Measurements from ENCODE around the gene NEBL. TPM values are rescaled to one million over a fixed set of nuclear protein-coding genes. Genes with fewer than 3 reads are reported as not detected.

The NEBL gene
- total and polyA plus RNA-seq, 2 of the 4 experiments (the other 2 are of a cell fraction), result under 0.01 TPM

GRCh38 chr10:20870834-20871233 lies 26.3 kb downstream of the NEBL start:
- intact Hi-C loops (cut with micrococcal nuclease), result no loop called here
- Histone ChIP-seq H4K20me1 (ENCODE audit: insufficient read depth, low read length) (no peaks in the 10 kb centered on the region), H3K4ac (ENCODE audit: low read depth, low read length) (no peak overlapping the region), H3K4me3 (ENCODE audit: insufficient read depth, low read depth, low read length) (no peak overlapping the region), H2AK9ac (replicated peaks; ENCODE audit: low read depth, low read length, poor library complexity) (no peak overlapping the region), H2BK20ac (ENCODE audit: low read depth, low read length) (no peak overlapping the region), H2AFZ (replicated peaks; ENCODE audit: low read length, poor library complexity) (no peak overlapping the region), H3K23ac (ENCODE audit: low read depth, low read length) (no peak overlapping the region), H3K18ac (ENCODE audit: low read depth, low read length) (no peak overlapping the region), H2BK120ac (ENCODE audit: low read depth, low read length) (no peak overlapping the region), H3K4me2 (ENCODE audit: low read depth, low read length) (no peak overlapping the region), H3K4me1 (ENCODE audit: control insufficient read depth, insufficient read depth, low read length) (no peaks in the 10 kb centered on the region), H4K91ac (ENCODE audit: insufficient read depth, low read depth, low read length) (no peak overlapping the region), H3K79me1 (ENCODE audit: low read depth in 1 of 2, low read length in 2 of 2) (no peaks in the 10 kb centered on the region), H3K27ac (ENCODE audit: insufficient read depth, low read length) (no peak overlapping the region), H3K9ac (ENCODE audit: low read depth, low read length) (no peak overlapping the region), H4K5ac (ENCODE audit: low read depth, low read length) (no peak overlapping the region), H3K27me3 (ENCODE audit: control insufficient read depth, insufficient read depth, low read length) (no peaks in the 10 kb centered on the region), H2BK5ac (ENCODE audit: low read depth, low read length, poor library complexity, severe bottlenecking) (no peak overlapping the region), H3K14ac (replicated peaks; ENCODE audit: low read depth, low read length) (no peak overlapping the region), H3K56ac (ENCODE audit: extremely low read depth, insufficient read depth, low read length) (no peak overlapping the region), H3K9me3 (ENCODE audit: control insufficient read depth, insufficient read depth, low read length) (0 out of 2 replicates have a peak, but pooled peaks cover 2% of the 10 kb centered on the region), H4K8ac (ENCODE audit: low read depth in 2 of 2, low read length in 2 of 2) (no peak overlapping the region), H2BK15ac (ENCODE audit: low read depth, low read length) (no peak overlapping the region), H3K9me1 (ENCODE audit: insufficient read depth, low read length) (no peaks in the 10 kb centered on the region), H2AK5ac (ENCODE audit: low read depth, low read length) (no peak overlapping the region), H3K36me3 (ENCODE audit: control insufficient read depth, insufficient read depth, low read length) (no peaks in the 10 kb centered on the region)
- in situ Hi-C loops (cut with MboI; ENCODE audit: low sequenced_read_pairs), result no loop called here
- CTCF ChIA-PET, result no interaction called here
- WGBS, 2 experiments (ENCODE audit: extremely low coverage in 2 of 2, insufficient read length in 1 of 2), result 0% methylated on average over 2 of the region's 3 CpGs; no CpG with 5 or more reads in 1 of the 2 experiments
- DNase-seq (no peak), ATAC-seq (ENCODE audit: low read depth) (no peak)
- POLR2A ChIA-PET (ENCODE audit: unreplicated experiment), result no interaction called here
- BruUV-seq (replicated peaks), result no TSS peak
- TF ChIP-seq RAD21 (IDR thresholded peaks at IDR 0.05; ENCODE audit: low read length) (no peak), CEBPB (IDR thresholded peaks at IDR 0.05; ENCODE audit: low read depth, low read length) (no peak), CHD1 (IDR thresholded peaks at IDR 0.05; ENCODE audit: low read depth, low read length) (no peak), ELK1 (IDR thresholded peaks at IDR 0.05; ENCODE audit: borderline replicate concordance, low read depth, low read length) (no peak), MAFK (IDR thresholded peaks at IDR 0.05; ENCODE audit: low read depth, low read length) (no peak), FOS (IDR thresholded peaks at IDR 0.05; ENCODE audit: low read depth, low read length) (no peak), CTCF (conservative IDR thresholded peaks at IDR 0.05; ENCODE audit: low read depth, low read length) (no peak), NFE2L2 (IDR thresholded peaks at IDR 0.05; ENCODE audit: low read depth, low read length) (no peak), POLR2A (IDR thresholded peaks at IDR 0.05; ENCODE audit: low read depth, low read length) (no peak), USF2 (IDR thresholded peaks at IDR 0.05; ENCODE audit: low read depth, low read length) (no peak), BHLHE40 (IDR thresholded peaks at IDR 0.05; ENCODE audit: low read depth, low read length) (no peak), RCOR1 (IDR thresholded peaks at IDR 0.05; ENCODE audit: insufficient replicate concordance, low read length) (no peak), MXI1 (IDR thresholded peaks at IDR 0.05; ENCODE audit: borderline replicate concordance, low read depth, low read length) (no peak), RFX5 (IDR thresholded peaks at IDR 0.05; ENCODE audit: low read depth, low read length) (no peak), MAZ (IDR thresholded peaks at IDR 0.05; ENCODE audit: borderline replicate concordance, low read depth, low read length) (no peak), SMC3 (IDR thresholded peaks at IDR 0.05; ENCODE audit: low read depth, low read length) (no peak)
- dilution Hi-C loops (cut with HindIII; ENCODE audit: low sequenced_read_pairs, unreplicated experiment), result no loop called here

All from IMR-90 (cell line).